ENCODE results near the gene SGSM2.

SGSM2 gene

DNA sequence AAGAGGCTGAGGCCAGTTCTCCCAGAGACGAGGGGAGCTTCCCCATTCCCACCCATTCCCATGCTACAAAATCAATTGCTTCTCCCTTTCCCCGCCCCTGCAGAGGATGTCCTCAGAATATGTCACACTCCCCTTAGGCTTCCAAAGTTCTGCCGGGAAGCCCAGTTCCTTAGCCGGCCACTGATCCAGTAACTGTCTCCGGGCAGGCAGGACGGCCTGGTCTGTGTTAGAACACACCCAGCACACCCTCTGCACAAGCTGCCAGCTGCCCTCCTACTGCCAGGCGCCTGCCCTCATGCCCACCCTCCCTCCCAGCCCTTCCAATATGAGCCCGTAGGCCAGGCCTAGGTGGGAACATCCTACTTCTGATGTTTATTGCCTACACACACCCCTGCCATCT is 31.1 kb downstream of the SGSM2 start:
- DNase-seq (ENCODE audit: low spot score): no peak

DNA sequence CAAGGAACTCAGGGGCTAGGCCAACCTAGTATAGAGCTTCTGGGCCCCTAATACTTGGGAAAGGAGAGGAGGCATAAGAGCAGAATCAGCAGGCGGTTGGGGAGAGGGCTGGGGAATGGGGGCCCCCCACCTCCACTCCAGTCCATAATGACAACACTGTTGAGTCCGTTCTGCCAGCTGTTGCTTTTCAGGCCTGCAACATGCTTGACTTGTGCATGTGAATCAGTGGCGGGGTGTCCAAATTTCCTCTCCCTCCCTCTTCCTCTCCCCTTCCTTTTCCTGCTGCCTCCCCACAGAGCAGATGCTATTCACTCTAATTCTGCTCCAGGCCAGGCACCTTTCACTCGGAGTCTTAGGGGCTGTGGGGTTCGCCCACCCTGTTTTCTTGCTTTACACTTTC is 31.7 kb downstream of the SGSM2 start:
- no peak for DNase-seq (ENCODE audit: low spot score)

DNA sequence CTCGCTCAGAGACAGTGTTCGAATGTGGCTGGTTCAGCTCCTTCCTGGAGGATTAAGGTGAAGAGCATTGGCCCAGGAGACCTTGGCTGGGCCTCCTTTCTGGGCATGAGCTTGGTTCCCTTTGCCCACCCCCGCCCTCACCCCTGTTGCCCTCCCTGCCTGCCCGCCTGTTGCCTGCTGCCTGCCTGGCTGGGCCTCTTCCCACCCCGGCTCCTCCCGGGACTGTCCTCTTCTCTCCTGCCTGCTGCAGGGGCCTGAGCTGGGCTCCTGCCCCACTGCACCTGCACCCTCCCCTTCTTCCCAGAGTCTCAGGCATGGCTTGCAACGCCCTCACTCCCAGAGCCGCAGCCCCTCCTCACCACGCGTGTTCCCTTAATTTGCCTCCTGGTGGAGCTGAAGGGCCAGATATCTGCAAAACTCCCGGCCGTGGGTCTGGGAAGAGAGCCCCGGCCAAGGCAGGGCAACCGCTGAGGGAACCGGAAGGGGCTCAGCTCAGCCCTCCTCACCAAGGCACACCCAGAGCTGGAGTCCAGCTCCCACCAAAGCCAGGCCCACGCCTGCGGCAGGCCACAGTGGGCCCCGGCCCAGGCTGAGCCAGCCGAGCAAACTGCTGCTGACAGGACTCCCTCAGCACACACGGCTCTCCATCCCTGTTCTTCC is 32.4 kb downstream of the SGSM2 start:
- no peak for DNase-seq (ENCODE audit: low spot score)

DNA sequence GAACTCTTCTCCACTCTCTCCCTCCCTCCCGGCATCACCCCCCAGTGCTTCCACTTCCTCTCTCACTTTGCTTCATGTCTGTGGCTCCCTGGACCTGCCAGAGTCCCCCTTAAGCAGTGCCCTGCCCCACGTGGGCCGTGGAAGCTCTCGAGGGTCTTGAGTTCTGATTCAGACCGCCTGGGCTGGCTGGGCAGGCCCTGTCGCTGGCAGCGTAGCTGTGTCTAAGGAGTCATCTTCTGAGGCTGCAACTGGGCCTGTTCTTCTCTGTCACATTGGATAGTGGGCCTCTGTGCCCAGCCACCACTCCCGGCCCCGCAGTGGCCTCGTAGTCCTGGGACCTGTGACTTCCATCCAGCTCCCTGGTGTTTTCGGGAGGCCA is 32.9 kb downstream of the SGSM2 start:
- no peak for DNase-seq (ENCODE audit: low spot score)

DNA sequence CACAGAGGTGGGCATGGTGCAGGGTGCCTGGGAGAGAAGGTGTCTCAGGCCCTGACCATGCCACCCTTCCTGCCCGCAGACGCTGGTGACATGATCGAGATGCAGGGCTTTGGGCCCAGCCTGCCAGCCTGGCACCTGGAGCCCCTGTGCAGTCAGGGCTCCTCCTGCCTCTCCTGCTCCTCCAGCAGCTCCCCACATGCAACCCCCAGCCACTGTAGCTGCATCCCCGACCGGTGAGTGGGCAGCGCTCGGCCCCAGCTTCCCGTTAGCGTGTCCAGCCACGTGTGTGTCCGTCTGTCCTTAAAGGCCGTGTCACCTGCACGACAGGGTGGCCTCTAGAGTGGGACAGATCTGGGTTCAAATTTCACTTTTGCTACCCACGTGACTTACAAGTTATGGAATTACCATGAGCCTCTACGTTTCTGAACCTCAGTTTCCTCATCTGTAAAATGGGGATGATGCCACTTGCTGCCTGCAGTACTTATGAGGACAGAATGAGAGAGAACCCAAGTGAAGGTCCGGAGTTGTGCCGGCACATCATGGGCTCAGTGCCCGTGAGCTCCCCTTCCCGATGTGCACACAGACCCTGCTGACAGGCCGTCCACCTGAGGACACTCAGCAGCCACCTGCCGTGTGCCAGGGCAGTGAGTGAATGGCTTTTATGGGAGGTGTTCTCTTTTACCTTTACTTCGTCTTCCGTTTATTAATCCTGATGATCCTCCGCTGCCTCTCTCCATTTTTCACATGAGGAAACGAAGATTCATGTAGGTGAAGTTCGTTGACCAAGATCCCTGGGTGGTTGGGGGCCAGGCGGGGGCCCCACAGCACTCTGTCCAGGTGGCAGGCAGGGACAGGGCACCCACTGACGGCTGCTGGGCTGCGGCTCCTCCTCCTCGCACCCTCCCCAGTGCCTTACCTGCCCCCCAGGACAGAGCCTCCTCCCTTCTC is 34.2 kb downstream of the SGSM2 start:
- no peak for DNase-seq (ENCODE audit: low spot score)

DNA sequence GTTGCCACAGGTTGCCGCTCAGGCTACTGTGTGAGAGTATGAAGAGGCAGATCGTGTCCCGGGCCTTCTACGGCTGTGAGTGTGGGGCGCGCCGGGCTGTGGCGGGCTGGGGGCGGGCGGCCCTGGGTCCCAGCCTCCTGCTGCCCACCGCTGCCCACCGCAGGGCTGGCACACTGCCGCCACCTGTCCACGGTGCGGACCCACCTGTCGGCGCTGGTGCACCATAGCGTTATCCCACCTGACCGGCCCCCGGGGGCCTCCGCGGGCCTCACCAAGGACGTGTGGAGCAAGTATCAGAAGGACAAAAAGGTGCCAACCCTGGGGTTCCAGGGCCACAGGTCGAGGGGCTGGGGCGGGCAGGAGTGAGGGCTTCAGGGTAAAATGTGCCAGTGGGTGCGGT is 34.9 kb downstream of the SGSM2 start:
- DNase-seq (ENCODE audit: low spot score): no peak

DNA sequence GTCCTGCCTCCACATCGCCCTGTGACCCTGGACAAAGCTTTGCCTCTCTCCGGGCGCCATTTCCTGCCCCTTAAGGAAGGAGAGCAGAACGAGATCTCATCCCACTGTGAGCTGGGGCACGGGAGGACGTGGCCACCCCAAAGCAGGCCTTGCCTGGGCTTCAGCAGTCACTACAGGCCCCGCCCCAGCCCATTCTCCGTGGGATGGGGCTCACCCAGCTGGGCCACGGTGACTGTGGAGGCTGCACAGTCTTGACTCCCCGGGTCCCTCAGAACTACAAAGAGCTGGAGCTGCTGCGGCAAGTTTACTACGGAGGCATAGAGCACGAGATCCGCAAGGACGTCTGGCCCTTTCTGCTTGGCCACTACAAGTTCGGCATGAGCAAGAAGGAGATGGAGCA is 35.4 kb downstream of the SGSM2 start:
- no peak for DNase-seq (ENCODE audit: low spot score)

DNA sequence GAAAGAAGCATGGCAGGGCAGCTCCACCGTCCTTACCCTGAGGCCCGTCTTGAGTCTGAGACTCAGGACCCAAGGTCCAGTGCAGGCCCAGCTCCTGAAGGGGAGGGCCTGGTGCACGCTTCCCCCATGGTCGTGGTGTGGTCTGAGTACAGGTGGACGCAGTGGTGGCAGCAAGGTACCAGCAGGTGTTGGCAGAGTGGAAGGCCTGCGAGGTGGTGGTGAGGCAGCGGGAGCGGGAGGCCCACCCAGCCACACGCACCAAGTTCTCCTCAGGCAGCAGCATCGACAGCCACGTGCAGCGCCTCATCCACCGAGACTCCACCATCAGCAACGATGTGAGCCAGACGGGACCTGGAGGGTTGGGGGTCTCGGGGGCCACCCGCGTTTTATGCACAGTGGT is 35.9 kb downstream of the SGSM2 start:
- DNase-seq (ENCODE audit: low spot score): no peak

DNA sequence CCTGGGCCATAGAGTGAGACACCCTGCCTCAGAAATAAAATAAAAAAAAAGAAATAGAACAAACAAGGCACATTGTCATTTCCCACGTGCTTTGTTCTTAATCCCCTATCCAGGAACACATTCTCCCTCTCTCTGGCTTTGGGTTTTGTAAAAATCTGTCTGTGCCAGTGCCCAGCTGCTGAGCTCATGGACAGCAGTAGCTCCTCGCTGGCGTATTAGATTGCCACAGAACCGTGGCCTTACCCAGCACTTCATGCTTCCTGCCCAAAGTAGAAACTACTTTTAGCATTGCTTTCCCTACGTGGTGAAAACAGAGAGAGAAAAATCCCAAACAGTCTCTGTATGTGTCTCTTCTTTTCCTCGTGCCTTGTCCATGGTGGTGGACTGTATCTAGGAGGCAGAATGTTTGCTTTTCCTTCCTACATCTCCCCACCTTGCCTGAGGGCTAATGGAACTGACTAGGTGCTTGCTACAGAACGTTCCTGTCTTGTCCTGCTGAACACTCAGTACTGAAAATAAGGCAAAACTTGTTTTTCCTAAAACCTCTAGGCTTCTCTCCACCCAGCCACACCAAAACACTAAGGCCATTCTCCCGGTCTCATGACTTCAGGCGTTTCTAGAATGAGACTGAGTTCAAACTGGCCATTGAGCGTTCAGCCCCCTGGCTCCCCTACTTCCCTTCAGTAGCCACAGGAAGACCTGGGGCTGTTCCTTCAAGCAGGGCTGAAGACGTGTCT is 37.4 kb downstream of the SGSM2 start:
- no peak for DNase-seq (ENCODE audit: low spot score)

DNA sequence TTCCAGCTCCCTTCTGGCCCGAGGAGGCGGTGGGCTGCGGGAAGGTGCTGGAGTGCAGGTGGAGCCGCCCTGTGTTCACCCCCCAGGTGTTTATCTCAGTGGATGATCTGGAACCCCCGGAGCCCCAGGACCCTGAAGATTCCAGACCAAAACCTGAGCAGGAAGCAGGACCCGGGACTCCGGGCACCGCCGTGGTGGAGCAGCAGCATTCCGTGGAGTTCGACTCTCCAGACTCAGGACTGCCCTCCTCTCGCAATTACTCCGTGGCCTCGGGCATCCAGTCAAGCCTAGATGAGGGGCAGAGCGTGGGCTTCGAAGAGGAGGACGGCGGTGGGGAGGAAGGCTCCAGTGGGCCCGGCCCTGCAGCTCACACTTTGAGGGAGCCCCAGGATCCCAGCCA is 38.1 kb downstream of the SGSM2 start:
- DNase-seq (ENCODE audit: low spot score): no peak

DNA sequence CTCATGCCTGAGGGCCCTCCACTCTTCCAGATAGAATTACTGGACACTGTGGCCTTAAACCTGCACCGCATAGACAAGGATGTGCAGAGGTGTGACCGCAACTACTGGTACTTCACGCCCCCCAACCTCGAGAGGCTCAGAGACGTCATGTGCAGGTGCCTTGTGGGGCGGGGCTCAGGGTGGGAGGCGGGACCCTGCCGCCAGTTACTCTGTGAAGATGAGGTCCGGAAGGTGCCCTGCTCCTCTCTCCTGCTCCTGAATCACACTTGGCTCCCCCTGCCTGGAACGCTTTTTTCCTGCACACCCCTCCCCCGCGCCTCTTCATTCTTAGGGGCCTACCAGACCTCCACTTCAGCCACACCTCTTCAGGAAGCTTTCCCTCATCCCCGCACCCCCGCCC is 38.8 kb downstream of the SGSM2 start:
- DNase-seq (ENCODE audit: low spot score): no peak

DNA sequence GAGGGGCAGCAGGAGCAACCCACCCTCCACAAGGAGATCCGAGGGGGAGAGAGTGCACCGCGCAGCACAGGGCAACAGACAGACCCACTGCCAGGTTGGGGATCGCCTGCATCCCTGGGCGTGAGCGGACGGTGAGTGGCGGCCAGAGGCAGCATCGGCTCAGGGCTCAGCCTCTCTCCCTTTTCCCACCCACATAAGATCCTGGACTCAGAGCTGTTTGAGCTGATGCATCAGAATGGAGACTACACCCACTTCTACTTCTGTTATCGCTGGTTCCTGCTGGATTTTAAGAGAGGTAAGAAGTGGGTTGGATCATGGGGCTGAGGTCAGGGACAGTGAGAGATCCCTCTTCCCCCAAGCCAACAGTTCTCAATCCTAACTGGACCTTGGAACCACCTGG is 40.4 kb downstream of the SGSM2 start:
- DNase-seq (ENCODE audit: low spot score): no peak

DNA sequence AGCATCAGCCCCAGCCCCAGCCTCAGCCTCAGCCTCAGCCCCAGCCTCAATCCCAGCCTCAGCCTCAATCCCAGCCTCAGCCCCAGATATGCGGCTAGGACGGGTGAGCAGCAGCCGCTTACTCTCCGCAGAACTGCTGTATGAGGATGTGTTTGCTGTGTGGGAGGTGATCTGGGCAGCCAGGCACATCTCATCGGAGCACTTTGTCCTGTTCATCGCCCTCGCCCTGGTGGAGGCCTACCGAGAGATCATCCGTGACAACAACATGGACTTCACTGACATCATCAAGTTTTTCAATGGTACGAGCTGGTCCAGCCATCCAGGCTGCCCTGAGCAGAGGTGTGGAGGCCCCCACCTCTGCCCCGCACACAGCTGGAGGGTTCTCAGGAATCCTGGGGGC is 41.6 kb downstream of the SGSM2 start:
- DNase-seq (ENCODE audit: low spot score): no peak

DNA sequence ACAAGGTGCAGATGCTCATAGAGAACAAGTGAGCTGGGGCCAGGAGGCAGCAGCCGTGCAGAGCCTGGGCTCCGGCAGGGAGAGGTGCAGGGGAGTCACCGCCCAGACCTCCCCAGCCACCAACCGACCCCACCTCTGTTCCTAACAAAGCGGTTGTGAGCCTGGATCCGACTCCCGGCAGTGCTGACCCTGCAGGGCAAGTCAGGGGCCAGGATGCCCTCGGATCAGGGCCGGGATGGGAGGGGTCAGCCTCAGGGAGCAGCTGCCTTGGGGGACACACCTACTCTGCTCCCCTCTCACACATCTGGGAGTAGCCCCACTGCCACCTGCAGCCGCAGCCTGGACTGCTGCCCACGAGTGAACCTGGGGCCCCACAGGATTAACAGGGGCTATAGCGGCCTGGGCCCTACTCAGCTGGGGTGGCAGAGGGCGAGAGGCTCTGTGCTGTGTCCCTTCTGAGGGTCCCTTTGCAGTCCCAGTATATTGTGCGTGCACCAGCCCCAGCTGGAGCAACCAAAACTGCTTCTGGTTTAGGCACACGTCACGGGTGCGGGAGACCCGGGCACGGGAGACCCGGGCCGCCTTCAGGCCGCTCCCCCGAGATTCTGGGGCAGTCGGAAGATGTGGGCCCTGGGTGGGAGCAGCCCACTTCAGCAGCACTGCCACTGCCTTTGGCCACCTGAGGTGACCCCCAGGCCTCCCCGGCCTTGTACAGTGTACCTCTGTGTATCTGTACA is 42.4 kb downstream of the SGSM2 start:
- DNase-seq (ENCODE audit: low spot score): no peak

DNA sequence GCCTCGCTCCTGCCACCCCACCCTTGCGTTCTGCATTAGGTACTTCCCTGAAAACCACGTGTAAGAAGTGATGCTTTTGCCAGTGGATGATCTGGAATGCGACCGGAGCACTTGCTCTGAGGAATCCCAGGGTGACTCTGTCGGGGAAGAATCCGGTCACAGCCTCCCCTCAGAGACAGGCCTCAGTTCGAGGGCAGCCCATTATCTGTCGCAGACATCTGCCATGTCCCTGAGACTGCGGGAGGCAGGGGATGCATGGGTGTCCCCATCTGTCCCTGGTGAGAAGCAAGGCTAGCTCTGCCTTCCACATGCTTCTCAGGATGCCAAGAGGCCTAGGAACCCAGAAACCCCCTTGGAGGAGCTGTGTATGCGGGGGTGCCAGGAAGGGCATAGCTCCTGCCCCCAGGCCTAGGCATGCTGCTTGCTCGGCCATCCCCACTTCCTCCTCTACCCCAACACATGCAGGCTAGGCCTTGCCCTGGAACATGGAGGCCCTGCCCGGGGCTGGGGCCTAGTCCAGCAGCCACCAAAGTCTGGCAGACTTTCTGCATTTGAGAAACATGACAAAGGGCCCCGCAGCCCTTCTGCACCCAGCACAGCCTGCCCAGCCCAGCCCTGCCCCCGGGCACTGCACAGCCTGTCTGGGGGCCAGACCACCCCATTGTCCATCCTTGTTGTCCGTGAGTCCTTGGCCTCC is 43.1 kb downstream of the SGSM2 start:
- DNase-seq (ENCODE audit: low spot score): no peak

DNA sequence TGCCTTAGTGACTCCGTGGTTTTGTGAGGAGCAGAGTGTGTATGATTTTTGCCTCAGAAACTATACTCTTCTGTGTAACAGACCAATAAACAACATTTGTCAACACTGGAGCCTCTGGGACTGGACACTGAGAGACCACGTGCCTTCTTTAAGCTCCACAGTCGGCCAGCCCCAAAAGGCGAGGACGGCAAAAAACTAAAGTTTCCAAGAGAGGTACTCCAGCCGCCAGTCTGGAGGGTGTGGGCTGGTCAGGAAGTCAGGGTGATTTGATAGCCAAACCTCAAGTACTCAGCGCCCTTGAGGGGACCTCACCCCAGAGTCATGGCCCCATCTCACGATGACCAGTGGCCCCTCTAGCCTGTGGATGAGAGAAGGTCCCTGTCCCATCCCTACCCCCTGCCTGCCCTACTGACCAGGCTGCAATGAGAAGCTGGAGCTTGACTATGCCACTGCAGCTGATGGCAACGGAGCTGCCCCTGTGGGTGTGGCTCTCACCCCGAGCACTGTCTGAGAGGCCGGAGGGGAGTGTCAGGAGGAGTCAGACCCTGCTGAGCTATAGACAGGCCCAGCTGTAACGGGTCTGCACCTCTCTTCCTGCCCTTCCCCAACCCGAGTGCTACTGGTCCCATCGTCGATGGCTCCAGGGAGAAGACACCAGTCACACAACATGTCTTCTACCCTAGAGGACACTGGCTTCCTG is 43.8 kb downstream of the SGSM2 start:
- no peak for DNase-seq (ENCODE audit: low spot score)

DNA sequence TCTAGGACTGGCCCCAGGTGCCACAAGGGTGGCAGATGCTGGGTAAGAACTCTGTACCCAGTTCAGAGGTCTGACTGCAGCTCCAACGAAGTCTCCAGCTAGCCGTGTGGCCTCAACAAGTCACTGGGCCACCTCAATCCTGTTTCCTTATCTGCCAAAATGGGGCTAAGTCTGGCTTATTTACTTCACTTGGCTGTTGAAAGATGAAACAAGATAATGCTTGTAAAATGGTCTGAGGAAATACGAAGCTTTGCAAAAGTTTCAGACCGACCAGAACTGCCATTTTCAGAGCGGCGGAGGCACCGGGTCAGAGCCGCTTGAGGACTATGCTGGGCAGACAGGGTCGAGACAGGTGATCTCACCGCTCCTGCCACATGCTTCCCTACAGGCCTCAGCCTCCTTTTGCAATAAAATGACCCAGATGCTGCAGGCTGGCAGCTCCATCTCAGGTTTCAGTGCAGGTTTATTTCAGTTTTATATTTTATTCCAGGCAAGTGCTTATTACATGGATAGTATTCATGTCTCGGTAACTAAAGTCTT is 46.4 kb downstream of the SGSM2 start:
- no peak for DNase-seq (ENCODE audit: low spot score)

DNA sequence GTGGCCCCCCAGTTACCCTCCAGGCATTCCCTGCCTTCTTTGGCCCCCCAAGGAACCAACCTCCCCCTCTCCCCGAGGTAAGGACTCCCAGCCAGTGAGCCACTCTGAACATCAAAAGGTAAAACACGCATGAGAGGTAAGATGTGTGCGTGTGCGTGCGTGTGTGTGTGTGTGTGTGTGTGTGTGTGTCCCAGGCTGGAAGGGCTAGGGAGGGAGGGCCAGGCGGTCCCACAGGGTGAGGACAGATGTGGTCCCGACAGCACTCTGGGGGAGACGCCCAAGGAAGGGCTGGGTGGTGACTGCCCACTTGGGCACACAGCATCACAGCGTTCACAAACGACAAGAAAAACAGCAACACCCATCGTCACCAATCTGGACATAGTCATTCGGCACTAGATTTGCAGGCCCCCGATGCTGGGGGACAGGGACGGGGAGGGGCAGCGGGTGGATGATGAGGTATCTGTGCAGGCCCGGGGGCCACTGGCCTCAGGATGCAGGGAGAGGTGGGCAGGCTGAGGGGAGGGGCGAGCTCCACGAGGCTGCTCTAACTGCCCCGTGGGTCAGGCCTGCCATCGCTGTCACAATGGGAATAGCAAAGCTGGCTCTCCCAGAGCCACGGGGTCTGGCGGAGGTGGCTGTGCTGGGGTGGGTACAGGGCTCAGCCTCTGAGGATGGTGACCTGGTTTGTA is 47.3 kb downstream of the SGSM2 start:
- DNase-seq (ENCODE audit: low spot score): no peak

DNA sequence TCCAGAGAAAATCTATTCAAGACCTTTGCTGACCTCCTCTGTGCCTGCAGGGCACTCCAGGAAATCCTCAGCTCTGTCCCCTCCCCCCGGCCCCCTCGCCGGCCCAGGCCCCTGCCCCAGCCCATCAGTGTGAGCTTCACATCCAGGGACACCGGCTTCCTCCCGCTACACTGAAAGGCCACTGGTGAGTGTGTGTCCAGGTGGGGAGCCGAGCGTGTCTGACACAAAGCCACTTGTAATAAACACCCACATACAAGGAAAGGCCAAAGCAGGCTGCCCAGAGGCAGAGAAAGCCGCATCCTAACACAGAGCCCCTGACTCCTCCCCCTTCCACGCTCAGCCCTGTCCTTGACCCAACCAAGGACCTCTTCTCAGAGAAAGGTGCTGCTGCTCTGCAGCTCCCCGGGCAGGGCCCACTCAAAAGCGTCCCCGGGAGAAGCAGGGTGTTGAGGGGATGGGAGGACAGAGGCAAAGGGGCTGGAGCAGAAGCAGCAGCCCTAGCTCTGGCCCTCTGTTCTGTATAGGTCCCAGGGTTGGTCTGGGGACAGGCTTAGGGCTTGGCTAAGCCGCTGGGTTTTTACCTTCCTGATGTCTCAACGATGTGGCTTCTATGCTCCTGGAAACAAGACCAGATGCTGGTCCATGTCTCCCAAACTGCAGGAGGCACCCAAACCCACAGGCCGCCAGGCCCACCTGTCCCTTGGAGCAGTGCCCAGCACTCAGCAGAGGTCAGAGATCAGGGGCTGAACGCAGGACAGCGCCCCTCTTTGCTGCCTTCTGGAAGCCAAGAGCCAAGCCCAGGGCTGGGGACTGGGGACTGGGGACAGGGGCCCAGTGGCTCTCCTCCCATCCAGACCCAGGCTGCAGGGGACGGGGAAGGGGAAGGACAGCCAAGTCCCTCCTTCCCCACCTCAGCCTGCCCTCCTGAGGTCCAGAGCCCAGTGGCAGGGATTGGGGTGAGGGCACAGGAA is 48.2 kb downstream of the SGSM2 start:
- no peak for DNase-seq (ENCODE audit: low spot score)

All from Ammon's horn (tissue), 1 donor.